PC-9 (cell line): ENCODE measurements around the gene EWSR1.

Experiments used
- CTCF ChIP-seq: fragments of 200-600 bp; sonication (generic); conservative IDR thresholded peaks from 2 replicates; pipeline ENCODE4 v1.6.1; 2017; ENCODE audit warnings: mixed run types, antibody characterized with exemption, mild to moderate bottlenecking, moderate library complexity
- EZH2 ChIP-seq: fragments of 200-600 bp; sonication (generic); IDR thresholded peaks from 2 replicates; pipeline ENCODE4 v1.8.0; 2017; ENCODE audit warnings: antibody characterized with exemption, low read depth

GRCh38 chr22:29306835-29307595, 38.9 kb downstream of the EWSR1 start:
- TF ChIP-seq CTCF, result no peak
- TF ChIP-seq EZH2, result no peak
